ENCODE results near the gene LCE3D. TPM values are rescaled to one million over a fixed set of nuclear protein-coding genes. Genes with fewer than 3 reads are reported as not detected.

LCE3D gene
- total and polyA plus RNA-seq, 10 of the 15 experiments (the other 5 are each of a cell fraction or from before 2014, with no cell fraction given), result 0.27 TPM; not detected in 9

DNA sequence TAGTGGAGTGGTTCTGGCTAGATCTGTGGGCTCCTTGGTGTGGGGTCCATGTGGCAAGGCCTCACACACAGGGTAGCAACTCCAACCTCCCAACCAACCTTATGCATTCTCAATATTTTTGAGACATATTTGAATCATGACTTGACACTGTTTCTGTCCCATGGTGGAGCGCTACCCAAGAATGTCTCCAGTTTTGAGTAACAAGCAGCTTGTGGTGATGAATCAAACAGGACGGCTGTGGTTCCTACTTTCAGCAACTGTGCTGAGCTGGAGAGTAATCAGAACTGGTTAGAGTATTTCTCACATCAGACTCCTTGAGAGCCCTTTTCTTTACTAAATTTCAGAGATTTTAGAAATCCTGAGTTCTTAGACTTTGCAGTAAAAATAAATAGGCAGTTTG, 3.1 kb downstream of the LCE3D start (continued):
- TF ChIP-seq BCL11A (IDR thresholded peaks at IDR 0.05; ENCODE audit: low read depth, low read length), result peak; percentile 48; the same call in 1 of the 2 replicates
- TF ChIP-seq NFIC (IDR thresholded peaks at IDR 0.05; ENCODE audit: low read depth, low read length), result 0 out of 2 replicates have a peak, but pooled peaks have one; percentile 20
- no peak for TF ChIP-seq TAF1 (IDR thresholded peaks at IDR 0.05; ENCODE audit: borderline replicate concordance, low read depth, low read length)
- no peak for TF ChIP-seq SP1 (IDR thresholded peaks at IDR 0.05; ENCODE audit: low read depth, low read length)
- TF ChIP-seq MEF2A (IDR thresholded peaks at IDR 0.05; ENCODE audit: insufficient read depth, low read depth, low read length), result 0 out of 2 replicates have a peak, but pooled peaks have one; percentile 13
- TF ChIP-seq GABPA (IDR thresholded peaks at IDR 0.05; ENCODE audit: low read depth), result 0 out of 2 replicates have a peak, but pooled peaks have one; percentile 18

GRCh38 chr1:152566681-152567080, 13.6 kb downstream of the LCE3D start, which contains the start of gene LCE3E:
Gene LCE3E, minus strand, starts transcription at chr1:152566780. Its CDS starts 572 bp downstream, at chr1:152566208.
- Histone ChIP-seq H2AFZ (ENCODE audit: control insufficient read depth, low read depth, low read length) (no peak within 1 kb of the TSS), H3K27ac (ENCODE audit: control insufficient read depth, insufficient read depth) (no peak within 1 kb of the TSS), H3K36me3 (ENCODE audit: control insufficient read depth in 2 of 2, insufficient read depth in 2 of 2, low read length in 1 of 2) (no peaks in the 10 kb centered on the region), H3K27me3 (replicated peaks in 1 of 2; ENCODE audit: control insufficient read depth in 2 of 2, insufficient read depth in 2 of 2, low read length in 1 of 2) (no peaks in the 10 kb centered on the region), H3K9ac (ENCODE audit: control insufficient read depth, insufficient read depth, low read length) (no peak within 1 kb of the TSS), H3K4me1 (ENCODE audit: control insufficient read depth, insufficient read depth, low read length) (no peaks in the 10 kb centered on the region), H3K4me3 (no peak within 1 kb of the TSS), H3K79me2 (ENCODE audit: control insufficient read depth, insufficient read depth, low read length) (no peaks in the 10 kb centered on the region), H4K20me1 (ENCODE audit: control insufficient read depth, insufficient read depth) (no peaks in the 10 kb centered on the region), H3K4me2 (ENCODE audit: control insufficient read depth, insufficient read depth) (no peak within 1 kb of the TSS), H3K9me3 (replicated peaks; ENCODE audit: control insufficient read depth, insufficient read depth, low read length) (peaks cover 2% of the 10 kb centered on the region; the same call in 1 of the 3 replicates)
- ATAC-seq (no peak), DNase-seq (ENCODE audit: low read depth, low spot score) (no peak), FAIRE-seq (no peak)
- no TSS peak for BruUV-seq (replicated peaks)
- ChIA-PET SMC1A (ENCODE audit: uncharacterized antibody, unreplicated experiment) (interaction anchor here (0.6 to 0.8 kb wide), 2 partner anchors 13 to 54 kb away, joined by 3 read pairs; no protein-coding TSS in a partner anchor), CTCF (no interaction called here), RAD21 (ENCODE audit: unreplicated experiment) (no interaction called here), POLR2A (no interaction called here)
- intact Hi-C loops (cut with micrococcal nuclease; ENCODE audit: unreplicated experiment), result no loop called here
- 47% methylated on average over 1 of the region's 1 CpG for WGBS (ENCODE audit: insufficient coverage, insufficient replicate concordance, low lambda C conversion rate, missing lambda C conversion rate)
- TF ChIP-seq, protein P1, sequence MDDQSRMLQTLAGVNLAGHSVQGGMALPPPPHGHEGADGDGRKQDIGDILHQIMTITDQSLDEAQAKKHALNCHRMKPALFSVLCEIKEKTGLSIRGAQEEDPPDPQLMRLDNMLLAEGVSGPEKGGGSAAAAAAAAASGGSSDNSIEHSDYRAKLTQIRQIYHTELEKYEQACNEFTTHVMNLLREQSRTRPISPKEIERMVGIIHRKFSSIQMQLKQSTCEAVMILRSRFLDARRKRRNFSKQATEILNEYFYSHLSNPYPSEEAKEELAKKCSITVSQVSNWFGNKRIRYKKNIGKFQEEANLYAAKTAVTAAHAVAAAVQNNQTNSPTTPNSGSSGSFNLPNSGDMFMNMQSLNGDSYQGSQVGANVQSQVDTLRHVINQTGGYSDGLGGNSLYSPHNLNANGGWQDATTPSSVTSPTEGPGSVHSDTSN (IDR thresholded peaks at IDR 0.05; ENCODE audit: insufficient replicate concordance, low read depth, low read length), result no peak
- TF ChIP-seq SIN3A (IDR thresholded peaks at IDR 0.05; ENCODE audit: low read depth, low read length) (no peak), ZSCAN29 (IDR thresholded peaks at IDR 0.05) (no peak), TCF12 (IDR thresholded peaks at IDR 0.05; ENCODE audit: low read depth, low read length) (no peak), NFXL1 (IDR thresholded peaks at IDR 0.05; ENCODE audit: borderline replicate concordance) (no peak), SRF (IDR thresholded peaks at IDR 0.05; ENCODE audit: low read depth in 2 of 2, low read length in 2 of 2) (no peak)
- in situ Hi-C loops (cut with MboI), result no loop called here
